Stimulated activated CD4-positive, alpha-beta T cell treated with anti-CD3 and anti-CD28 coated beads, Interleukin-4, amount 100 ng/mL, for 1 hour (primary cell): ENCODE results near the gene CENPX.
A peak's percentile ranks its signal among the peaks of the same experiment; 100 is the strongest.

Source experiments
- DNase-seq: peaks from one replicate; pipeline ENCODE4 v3.0.0-alpha.2; 2020

CENPX gene

DNA sequence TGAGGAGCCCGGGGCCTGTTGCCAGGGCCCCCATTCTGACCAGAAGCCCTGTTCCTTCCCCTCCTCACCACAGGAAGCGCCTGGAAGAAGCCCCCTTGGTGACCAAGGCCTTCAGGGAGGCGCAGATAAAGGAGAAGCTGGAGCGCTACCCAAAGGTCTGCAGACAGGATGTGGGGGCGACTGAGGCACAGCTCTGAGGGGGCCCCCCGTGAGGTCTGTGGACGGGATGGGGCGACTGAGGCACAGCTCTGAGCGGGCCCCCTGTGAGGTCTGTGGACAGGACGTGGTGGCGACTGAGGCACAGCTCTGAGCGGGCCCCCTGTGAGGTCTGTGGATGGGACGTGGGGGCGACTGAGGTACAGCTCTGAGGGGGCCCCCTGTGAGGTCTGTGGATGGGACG, 13.3 kb downstream of the CENPX start:
- DNase-seq = no peak

DNA sequence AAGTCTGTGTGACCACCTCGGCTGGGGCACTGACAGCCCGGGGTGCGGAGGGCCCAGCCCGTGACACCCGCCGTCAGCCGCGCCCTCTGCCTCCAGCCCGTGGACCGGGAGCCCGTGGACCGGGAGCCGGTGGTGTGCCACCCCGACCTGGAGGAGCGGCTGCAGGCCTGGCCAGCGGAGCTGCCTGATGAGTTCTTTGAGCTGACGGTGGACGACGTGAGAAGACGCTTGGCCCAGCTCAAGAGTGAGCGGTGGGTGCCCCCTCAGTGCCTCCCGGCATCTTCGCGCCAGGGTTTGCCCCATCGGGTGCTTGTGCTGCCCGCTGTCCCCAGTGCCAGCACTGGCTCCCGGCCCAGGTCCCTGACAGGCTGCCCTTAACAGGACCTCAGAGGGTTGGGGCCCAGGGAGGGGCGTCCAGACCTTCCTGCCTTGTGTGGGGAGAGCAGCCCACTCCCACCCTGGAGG, 13.7 kb downstream of the CENPX start:
- DNase-seq = no peak

DNA sequence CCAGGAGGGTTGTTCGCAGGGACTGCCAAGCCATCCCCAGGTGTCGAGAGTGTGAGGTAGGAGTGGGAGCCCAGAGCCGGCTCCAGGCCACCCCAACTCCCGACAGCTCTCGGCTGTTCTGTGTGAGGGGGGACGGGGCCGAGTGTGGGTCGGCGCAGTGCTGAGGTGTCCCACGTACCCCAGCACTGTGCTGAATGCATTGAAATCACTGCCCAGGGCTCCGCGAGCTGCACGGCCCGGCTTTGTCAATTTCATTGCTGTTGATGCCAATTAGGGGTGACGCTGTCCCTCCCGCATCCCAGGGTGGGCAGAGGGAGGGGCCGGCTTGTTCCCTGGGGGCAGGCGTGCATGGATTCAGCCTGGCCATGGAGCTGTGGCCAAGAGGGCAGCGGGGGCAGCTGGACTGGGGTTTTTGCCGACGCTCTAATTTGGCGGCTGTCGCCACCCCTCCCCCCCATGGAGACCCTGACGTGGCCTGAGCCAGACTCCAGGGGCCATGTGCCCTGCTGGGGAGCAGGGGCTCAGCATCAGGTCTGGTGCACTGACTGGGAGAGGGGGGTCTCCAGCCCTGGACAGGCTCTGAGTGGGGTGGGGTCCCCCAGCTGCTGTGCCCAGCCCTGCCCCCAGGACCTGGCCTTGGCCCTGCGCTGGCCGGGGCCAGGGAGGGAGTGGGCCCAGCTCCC, 14.3 kb downstream of the CENPX start:
- DNase-seq = no peak

DNA sequence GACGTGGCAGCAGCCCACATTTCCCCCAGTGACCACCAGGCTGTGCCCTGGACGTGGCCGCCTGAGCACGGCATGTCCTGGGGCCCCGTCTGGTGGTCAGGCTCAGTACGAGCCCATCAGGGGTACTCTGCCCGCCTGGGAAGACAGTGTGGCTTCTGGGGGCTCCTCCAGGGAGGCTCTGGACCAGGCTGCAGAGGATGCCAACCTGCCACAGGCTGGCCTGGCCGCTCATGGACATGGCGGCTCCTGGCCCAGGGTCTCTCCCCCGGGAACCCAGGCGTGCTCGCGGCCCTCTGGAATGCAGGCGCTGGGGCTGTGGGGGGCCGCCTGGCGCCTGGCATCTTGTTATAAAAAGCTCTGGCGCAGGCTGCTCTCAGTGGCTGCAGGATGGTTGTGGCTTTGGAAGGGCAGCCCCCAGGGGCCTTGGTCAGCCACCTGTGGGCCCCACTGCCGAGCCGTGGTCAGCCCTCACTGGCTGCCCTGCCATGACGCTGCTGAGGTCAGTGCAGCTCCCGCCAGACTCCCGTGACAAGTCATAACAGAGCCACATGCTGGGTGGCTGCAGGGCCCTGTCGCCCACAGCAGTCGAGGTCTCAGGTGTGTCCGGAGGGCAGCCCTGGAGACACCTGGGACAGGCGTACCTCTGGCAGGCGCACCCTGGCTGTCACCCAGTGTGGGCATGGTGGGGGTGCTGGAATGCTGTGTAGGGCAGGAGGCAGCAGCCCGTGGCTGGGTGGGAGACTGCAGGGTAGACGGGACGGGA, 15.0 kb downstream of the CENPX start:
- DNase-seq = no peak

- DNase-seq = no peak
These were observed 15.5 kb downstream of the CENPX start for GRCh38 chr17:82007228-82007494.

- no peak for DNase-seq
These were observed 16.0 kb downstream of the CENPX start for GRCh38 chr17:82006468-82007227.

GRCh38 chr17:82005701-82006348, 16.9 kb downstream of the CENPX start:
- no peak for DNase-seq

DNA sequence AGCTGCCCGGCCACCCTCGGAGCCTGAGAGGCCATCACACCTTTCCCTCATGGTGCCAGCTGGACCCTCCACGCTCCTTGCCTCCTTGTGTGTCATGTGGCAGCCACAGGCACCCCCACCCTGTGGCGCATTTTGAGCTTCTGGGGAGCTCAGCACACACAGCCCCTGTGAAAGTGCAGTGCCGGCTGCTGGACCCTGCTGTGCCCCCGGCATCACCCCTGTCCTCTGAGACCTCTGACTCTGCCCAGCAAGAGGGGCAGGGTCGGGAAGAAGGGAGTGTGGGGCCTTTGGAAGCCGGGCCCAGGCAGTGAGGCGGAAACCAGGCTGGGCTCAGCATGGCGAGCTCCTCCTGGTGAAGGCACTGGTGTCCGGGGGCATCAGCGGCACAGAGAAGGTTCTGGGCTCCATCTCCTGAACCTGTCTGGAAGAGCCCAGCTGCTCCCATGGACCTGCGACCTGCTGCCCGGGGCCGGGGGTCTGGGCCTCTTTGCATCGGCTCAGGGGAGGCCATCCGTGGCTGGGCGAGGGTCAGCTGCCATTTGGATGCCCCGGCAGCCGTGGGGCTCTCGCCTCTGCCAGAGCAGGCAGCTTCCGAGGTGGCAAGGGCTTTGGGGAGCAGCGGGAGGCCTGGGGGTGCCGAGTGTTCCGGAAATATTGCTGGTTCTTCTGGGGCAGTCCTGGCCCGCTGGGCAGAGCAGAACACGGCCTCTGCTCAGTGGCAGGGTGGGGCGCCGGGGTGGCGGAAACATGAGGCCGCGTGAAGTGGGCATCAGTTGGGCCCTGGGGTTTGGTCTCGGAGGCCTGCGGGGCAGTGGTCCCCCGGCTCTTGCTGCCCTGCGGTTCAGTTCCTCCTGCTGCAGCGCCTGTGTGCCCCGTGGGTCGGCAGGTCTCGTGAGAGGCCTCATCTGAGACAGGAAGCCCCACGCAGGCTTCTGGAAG, 17.9 kb downstream of the CENPX start:
- no peak for DNase-seq

DNA sequence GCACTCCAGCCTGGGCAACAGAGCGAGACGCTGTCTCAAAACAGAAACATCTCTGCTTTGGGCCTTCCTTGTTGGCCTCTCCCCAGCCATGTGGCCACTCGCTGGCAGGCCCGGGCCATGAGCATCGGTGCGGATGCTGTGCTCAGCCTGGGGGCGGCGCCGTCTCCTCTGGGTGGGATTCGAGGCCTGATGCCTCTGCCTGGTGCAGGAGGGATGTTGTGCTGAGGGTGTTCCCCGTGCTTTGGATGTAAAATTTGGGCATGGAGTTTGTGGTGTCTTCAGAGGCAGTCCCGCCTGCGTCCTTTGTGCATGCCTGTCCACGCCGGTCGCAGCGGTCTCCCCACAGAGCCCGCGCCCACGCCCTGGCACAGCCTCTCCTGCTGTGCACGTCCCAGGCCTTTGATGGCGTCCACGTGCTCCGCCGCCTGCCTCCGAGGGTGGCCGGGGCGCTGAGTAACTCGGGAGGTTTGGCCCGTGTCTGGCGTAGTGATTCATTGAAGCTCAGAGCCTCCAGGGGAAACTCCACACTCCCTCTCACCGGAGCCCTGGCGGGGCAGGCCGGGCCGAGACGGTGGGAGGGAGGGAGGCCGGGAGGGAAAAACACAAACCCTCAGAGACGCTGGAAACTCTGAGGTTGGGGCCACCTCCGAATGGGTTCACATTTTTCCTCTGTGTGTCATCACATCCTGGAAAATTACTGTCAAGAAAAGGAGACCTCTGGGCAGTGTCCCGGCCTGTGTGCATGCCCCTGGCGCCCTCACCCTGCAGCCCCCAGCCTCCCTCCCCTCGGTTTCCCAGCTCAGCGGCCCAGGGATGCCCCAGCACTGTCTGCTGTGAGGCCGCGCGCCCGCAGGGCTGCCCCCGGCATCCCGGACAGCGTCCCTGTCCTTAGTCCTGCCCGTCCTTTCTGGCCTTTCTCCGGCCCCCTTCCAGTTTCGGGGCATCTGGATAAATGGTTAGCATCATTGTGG, 19.0 kb downstream of the CENPX start:
- peak; percentile 38 for DNase-seq

DNA sequence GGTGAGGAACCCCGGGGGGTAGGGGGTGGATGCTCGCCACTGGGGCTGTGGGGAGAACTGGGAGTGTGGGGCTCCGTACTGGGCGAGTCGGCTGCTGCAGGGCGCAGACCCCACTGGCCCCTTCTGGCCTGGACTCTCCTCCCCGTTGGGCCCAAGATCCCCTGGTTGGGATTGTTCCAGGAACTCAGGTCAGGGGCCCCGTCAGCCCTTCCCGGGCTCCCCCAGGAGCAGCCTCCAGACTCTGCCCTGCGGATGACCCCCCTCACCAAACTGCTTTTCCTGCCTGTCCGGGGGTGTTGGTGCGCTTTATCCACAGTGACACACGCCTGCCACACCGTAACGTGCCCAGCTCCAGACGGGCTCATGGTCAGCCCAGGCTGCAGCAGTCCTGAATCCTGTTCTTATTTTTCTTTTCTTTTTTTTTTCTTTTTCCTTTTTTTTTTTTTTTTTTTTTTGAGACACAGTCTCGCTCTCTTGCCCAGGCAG, 21.1 kb downstream of the CENPX start:
- no peak for DNase-seq

GRCh38 chr17:82000803-82001570, 21.7 kb downstream of the CENPX start:
- DNase-seq = no peak

DNA sequence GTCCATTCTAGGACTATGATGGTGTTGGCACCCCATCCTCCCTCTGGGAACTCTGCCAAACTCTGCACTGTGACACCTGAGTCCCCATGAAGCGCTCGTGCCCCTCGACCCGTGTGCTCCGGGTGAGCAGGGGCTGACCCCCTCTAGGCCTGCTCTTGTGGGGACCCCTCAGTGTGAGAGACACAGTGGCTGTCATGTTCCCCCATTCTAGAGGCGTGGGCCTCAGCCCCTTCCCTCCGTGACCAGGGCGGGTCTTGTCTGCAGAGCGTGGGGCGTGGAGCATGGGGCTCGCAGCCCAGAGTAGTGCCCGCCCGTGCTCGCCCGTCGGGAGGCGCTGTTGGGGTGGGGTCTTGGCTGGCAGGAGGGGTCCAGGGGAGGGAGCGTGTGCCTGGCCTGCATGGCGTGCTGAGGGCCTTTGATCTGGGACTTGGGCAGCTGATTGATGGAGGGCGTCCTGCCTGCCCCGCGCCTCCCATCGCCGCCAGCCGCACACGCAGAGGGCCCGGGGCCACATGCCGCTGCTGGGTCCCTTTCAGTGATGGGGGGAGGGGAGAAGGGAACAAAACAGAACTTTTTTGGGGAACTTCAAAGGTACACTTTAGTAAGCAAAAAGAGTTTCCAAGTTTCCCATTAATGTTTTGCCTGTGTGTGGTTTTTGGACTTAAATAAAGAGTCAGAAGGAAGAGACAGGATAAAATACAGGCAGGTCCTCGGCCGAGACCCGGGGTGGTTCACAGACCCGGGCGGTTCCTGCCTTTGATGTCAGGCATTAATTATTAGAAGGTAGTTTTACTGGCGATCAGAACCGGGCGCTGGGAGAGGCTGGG, 22.5 kb downstream of the CENPX start:
- no peak for DNase-seq

DNA sequence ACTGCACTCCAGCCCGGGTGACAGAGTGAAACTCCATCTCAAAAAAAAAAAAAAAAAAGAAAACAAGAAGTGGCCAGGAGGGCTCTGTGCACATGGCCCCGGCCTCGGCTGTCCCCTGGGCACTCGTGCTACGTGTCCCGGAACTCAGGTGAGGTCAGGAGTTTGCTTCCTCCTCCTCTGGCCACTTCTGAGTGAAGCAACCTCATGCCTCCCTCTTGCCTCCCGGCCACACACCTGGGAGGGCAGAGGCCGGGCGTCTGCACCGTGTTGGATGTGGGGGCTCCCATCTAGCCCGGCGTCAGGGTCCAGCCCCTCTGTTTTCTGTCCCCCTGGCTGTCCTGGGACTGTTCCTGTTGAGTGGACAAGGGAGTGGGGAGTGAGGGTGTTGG, 23.1 kb downstream of the CENPX start:
- DNase-seq = no peak

- no peak for DNase-seq
These were observed 23.8 kb downstream of the CENPX start for GRCh38 chr17:81998691-81999438.

DNA sequence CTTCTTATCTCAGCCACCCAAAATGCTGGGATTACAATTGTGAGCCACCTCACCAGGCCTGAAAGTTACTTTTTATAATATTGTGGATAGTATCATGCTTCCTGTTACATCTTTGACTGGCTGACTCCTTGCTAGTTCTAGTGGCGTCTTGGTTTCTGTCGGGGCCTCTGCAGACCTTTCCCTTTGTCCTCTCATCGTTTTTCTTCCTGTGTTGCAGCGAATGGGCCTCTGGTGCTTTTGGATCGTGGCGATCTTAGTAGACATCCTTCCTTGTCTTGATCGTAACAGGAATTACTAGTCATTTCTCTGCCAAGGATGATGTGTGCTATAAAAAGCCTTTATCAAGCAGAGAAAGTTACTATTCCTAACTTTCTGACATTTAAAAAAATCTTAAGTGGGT, 24.5 kb downstream of the CENPX start:
- no peak for DNase-seq

- no peak for DNase-seq
These were observed 25.8 kb downstream of the CENPX start for GRCh38 chr17:81996757-81997441.

DNA sequence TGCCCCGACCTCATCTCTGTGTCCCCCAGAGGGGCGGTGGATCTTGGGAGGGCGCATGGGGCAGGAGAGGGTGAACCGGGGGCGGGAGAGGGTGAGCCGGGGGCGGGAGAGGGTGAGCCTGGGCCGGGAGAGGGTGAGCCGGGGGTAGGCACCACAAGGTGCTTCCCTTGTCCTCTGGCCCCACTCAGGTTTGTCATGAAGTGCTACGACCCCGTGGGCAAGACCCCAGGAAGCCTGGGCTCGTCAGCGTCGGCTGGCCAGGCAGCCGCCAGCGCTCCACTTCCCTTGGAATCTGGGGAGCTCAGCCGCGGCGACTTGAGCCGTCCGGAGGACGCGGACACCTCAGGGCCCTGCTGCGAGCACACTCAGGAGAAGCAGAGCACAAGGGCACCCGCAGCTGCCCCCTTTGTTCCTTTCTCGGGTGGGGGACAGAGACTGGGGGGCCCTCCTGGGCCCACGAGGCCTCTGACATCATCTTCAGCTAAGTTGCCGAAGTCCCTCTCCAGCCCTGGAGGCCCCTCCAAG, 26.4 kb downstream of the CENPX start:
- DNase-seq = no peak
